Erythroblast (primary cell): ENCODE data around the gene ARL16.

Experiments used
- GATA1 ChIP-seq: IDR thresholded peaks from 2 replicates; pipeline ENCODE4 v1.6.1; 2011; ENCODE audit warnings: low read depth, mild to moderate bottlenecking, control low read depth, low read length, moderate library complexity
- POLR2A ChIP-seq: IDR thresholded peaks from 2 replicates; pipeline ENCODE4 v1.6.1; 2011; ENCODE audit warnings: mild to moderate bottlenecking, low read length

DNA sequence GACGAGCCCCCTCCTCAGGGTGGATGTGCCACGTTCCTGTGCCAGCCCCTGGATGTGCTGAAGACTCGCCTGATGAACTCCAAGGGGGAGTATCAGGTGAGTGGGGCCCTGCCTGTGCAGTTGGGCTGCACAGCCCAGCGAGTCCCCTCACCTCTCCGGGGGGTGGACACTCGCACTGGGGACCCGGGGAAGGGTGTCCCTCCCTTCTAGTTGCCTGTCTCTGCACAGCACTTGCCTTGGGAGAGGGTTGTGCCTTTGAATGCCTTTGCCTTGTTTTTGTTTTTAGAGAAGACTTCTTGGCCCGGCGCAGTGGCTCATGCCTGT lies 34.1 kb upstream of the ARL16 start:
- TF ChIP-seq POLR2A = no peak
- TF ChIP-seq GATA1 = no peak
